ENCODE results near the gene AGT.

DNA sequence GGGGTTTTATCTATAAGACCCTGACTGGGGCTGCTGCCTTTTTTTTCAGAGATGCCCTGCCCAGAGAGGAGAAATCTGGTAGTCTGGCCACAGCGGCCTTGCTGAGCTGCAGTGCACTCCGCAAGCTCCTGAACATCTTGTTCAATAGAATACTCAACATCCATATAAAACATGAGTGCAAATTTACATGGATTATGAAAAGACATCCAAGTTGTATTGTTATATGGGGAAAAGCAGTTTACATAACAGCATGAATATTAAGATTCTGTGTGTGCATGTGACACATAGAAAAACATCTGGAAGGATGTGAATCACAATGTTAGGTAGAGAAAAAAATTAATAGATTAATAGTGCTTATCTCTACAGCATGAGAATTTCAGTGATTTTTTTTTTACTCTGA lies 55.2 kb downstream of the AGT start:
- TF ChIP-seq, protein P1, sequence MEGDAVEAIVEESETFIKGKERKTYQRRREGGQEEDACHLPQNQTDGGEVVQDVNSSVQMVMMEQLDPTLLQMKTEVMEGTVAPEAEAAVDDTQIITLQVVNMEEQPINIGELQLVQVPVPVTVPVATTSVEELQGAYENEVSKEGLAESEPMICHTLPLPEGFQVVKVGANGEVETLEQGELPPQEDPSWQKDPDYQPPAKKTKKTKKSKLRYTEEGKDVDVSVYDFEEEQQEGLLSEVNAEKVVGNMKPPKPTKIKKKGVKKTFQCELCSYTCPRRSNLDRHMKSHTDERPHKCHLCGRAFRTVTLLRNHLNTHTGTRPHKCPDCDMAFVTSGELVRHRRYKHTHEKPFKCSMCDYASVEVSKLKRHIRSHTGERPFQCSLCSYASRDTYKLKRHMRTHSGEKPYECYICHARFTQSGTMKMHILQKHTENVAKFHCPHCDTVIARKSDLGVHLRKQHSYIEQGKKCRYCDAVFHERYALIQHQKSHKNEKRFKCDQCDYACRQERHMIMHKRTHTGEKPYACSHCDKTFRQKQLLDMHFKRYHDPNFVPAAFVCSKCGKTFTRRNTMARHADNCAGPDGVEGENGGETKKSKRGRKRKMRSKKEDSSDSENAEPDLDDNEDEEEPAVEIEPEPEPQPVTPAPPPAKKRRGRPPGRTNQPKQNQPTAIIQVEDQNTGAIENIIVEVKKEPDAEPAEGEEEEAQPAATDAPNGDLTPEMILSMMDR (IDR thresholded peaks at IDR 0.05 in 4 of 5, conservative IDR thresholded peaks at IDR 0.05 in 1 of 5): no peak
- no peak for TF ChIP-seq POLR2A (IDR thresholded peaks at IDR 0.05)

Data from gastrocnemius medialis (tissue), 4 donors.